HG02623 (cell line): ENCODE data around the gene ASCC1.
"Not testable (repeated sequence)": the region's sequence is repeated elsewhere in the genome, so short reads cannot be mapped to it uniquely, and the experiment has no call there.

Experiments used
- ATAC-seq: cut with Tn5 transposase; IDR thresholded peaks from one replicate; pipeline ENCODE4 v1.9.1; 2021; ENCODE audit warnings: moderate library complexity; ENCODE audit not compliant: unreplicated experiment

The ASCC1 gene

GRCh38 chr10:72223743-72224101, 7.6 kb upstream of the ASCC1 start:
- no peak for ATAC-seq

GRCh38 chr10:72221278-72221677, 5.2 kb upstream of the ASCC1 start:
- no peak for ATAC-seq

- no peak for ATAC-seq
Measured at GRCh38 chr10:72220637-72221036, 4.6 kb upstream of the ASCC1 start.

- ATAC-seq, result no peak
Measured at GRCh38 chr10:72219235-72219814, 3.2 kb upstream of the ASCC1 start.

- no peak for ATAC-seq
Measured at GRCh38 chr10:72218726-72219125, 2.6 kb upstream of the ASCC1 start.

GRCh38 chr10:72218325-72218724, 2.2 kb upstream of the ASCC1 start:
- ATAC-seq, result no peak

- not testable (repeated sequence) for ATAC-seq
Measured at GRCh38 chr10:72211832-72212231, 4.2 kb downstream of the ASCC1 start.

GRCh38 chr10:72211381-72211780, 4.7 kb downstream of the ASCC1 start:
- not testable (repeated sequence) for ATAC-seq

- ATAC-seq, result not testable (repeated sequence)
Measured at GRCh38 chr10:72208526-72208925, 7.5 kb downstream of the ASCC1 start.

- no peak for ATAC-seq
Measured at GRCh38 chr10:72206511-72207229, 9.4 kb downstream of the ASCC1 start.

GRCh38 chr10:72204724-72205123, 11.4 kb downstream of the ASCC1 start:
- ATAC-seq, result no peak

- ATAC-seq, result no peak
Measured at GRCh38 chr10:72204296-72204695, 11.8 kb downstream of the ASCC1 start.

GRCh38 chr10:72201293-72201692, 14.8 kb downstream of the ASCC1 start:
- ATAC-seq, result no peak

- no peak for ATAC-seq
Measured at GRCh38 chr10:72200883-72201282, 15.2 kb downstream of the ASCC1 start.

- ATAC-seq, result no peak
Measured at GRCh38 chr10:72194949-72195348, 21.1 kb downstream of the ASCC1 start.

GRCh38 chr10:72186982-72187330, 29.1 kb downstream of the ASCC1 start:
- ATAC-seq, result no peak

GRCh38 chr10:72186258-72186981, 29.7 kb downstream of the ASCC1 start:
- ATAC-seq, result no peak

- ATAC-seq, result no peak
Measured at GRCh38 chr10:72184156-72184555, 31.9 kb downstream of the ASCC1 start.

- no peak for ATAC-seq
Measured at GRCh38 chr10:72177454-72177853, 38.6 kb downstream of the ASCC1 start.

GRCh38 chr10:72176701-72177100, 39.4 kb downstream of the ASCC1 start:
- ATAC-seq, result no peak

GRCh38 chr10:72175149-72175548, 40.9 kb downstream of the ASCC1 start:
- ATAC-seq, result no peak

- ATAC-seq, result no peak
Measured at GRCh38 chr10:72174297-72174662, 41.8 kb downstream of the ASCC1 start.
